ENCODE results near the gene ALG2.
A peak's percentile ranks its signal among the peaks of the same experiment; 100 is the strongest.

Gene ALG2

DNA sequence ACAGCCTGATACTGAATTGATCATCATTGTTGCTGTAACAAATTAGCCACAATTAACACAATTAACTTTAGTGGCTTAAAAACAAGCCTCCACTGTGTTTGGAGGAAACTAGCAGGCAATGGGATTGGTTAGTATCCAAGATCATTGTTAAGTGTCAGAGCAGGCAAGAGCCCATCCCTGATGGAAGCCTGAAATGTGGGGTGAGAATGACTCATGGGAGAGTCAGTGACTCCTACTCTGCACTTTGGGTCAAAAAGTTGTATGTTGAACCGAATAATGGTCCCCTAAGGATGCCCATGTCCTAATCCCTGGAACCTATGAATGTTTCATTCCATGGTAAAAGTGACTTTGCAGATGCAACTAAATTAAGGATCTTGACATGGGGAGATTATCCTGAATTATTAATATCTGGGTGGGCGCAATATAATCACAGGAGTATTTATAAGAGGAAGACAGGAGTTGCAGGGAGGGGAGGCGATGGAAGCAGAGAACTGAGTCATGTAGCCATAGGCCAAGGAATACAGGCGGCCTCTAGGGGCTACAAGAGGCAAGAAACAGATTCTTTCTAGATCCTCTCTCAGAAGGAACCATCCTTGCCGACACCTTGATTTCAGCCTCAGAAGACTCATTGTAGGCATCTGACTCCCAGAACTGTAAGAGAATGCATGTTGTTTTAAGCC, 28.8 kb downstream of the ALG2 start:
- no peak for DNase-seq (ENCODE audit: low spot score)

GRCh38 chr9:99190597-99191283, 31.0 kb downstream of the ALG2 start:
- DNase-seq (ENCODE audit: low spot score) = no peak

DNA sequence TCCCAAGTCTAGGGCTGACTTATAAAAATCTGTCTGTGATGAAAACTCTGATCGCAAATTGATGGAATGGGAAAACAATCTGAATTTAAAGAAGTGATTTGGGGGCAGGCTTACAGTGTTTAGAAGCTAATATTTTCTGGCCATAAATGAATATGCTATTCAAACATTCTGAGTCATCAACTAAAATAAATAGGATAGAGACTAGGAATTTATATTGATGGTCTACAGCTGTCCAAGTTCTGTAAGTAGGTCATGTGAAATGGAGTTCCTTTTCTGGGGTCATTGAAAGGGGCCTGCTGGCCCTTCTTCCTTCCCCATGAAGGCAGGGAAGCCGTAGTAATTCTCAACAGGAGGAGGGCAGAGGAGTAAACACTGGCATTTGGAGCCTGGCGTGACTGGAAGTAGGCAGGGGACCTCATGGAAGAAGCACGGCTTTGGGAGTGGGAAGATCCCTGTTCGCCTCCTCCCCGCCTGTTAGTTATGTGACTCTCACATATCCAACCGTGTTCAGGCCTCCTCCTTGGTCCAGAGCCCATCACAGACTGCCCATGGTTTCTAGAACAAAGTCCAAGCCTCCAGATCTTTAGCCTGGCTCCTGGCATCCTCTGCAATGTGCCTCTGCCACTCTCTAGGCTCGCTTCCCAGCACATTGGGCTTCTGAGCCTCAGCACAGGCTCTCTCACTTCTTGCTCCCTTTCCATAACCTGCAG, 31.7 kb downstream of the ALG2 start:
- DNase-seq (ENCODE audit: low spot score) = no peak

GRCh38 chr9:99189186-99189585, 32.6 kb downstream of the ALG2 start:
- DNase-seq (ENCODE audit: low spot score) = no peak

- no peak for DNase-seq (ENCODE audit: low spot score)
Observed at GRCh38 chr9:99187311-99187710, 34.4 kb downstream of the ALG2 start.

DNA sequence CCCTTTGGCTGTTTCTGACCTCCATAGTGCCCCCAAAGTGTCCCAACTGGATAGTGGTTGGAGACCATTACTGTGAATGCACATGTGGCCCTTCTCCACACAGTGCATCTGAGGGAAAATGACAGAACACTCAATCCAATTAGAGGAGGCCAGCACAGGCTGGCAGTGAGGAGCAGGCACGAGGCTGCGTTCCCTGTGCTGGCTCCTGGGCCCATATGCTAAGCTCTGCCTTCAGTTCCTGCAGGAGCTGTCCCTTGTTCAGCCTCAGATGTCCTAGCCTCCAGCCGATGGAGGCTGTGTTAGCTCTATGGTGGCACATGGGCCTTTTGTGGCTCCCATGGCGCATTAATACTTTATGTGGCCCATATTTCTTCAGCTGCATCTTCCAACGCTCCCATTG, 35.8 kb downstream of the ALG2 start:
- no peak for DNase-seq (ENCODE audit: low spot score)

GRCh38 chr9:99185348-99185632, 36.5 kb downstream of the ALG2 start:
- no peak for DNase-seq (ENCODE audit: low spot score)

DNA sequence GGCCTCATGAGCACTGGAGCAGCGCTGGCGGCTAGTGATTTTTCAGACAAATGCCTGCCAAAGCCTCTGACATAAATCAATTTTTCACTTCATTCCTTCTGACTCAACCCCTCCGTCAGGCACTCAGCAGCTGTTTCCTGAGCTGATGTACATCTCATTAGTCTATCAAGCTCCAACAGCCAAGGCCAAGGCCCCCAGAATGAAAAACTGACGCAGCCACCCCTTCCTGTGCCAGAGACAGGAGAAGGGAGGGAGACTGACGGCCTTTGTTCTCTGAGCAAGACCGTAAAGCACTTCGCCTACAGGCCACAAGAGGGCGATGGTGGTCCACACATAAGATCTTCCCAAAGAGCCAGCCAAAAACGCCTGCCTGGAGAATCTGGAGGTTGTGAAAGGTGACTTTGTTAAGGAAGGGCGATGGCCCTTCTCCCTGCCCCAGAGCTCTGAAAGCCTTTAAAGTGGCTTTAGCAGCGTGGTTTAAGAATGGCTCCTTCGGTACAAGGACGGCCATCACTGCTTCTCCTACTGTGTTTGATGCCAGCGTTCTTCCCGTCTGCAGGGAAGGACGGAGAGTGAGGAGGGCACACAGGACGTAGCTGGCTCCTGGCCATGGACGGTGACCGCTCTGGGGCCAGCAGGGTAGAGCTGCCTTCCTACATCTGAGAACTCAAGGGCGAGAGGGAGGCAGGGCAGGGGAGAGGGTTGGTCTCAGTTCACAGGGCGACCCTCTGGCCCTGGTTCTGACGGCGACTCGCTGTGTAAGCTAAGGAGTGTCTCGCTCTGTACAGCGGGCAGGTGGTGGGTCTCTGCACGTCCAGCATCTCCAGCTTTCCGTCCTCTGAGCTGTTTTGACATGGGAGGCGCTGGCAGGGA, 37.0 kb downstream of the ALG2 start:
- peak; percentile 96 for DNase-seq (ENCODE audit: low spot score)

DNA sequence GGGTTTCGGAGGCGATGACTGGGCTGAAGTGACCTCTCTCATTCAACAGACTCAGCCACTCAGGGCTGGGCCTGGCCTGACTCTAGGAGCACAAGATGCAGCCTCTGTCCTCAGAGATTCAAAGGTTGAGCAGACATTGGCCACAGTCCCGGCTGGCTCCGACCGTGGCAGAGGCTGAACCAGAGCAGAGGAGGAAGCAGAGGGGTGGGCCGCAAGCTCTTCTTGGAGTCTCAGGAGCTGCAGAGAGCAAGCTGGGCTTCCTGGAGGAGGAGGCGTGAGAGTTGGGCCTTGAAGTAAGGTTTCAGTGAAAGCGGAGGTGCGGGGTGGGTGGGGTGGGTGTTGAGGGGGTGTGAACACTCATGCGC, 37.6 kb downstream of the ALG2 start:
- DNase-seq (ENCODE audit: low spot score) = no peak

DNA sequence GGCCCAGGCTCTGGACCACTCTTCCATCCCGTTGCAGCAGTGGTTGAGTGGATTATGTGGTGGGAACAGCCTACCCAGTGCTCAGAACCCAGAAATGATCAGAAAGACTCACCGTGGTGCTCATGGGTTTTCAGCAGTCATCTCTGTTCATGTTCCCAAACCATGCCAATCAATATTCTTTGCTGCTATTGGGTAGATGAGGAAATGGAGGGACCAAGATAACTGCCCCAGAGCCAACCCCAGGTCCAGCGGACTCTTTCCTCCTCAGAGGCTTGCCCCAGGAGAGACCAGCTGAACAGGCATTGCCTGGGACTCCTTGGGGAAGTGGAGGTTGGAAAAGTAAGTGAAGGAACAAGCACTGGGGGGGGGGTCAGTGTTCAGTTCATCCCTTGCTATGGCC, 38.1 kb downstream of the ALG2 start:
- no peak for DNase-seq (ENCODE audit: low spot score)

- no peak for DNase-seq (ENCODE audit: low spot score)
Observed at GRCh38 chr9:99182356-99182755, 39.4 kb downstream of the ALG2 start.

DNA sequence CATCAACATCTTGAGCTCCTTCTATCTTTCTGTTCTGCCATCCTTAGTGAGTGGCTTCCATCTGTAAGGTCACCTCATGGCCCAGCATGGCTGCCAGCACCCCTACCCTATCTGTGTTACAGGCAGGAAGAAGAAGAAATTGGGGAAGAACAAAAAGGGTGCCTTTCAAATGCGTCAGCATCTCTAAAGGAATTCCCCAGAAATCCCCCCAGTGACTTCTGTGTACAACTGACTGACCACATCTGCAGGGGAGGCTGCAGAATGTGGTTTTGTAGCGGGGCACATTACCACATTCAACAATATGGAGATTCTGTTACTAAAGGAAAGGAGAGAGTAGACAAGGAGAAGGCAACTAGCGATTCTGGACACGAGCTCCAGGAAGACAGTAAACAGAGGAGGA, 40.1 kb downstream of the ALG2 start:
- no peak for DNase-seq (ENCODE audit: low spot score)

DNA sequence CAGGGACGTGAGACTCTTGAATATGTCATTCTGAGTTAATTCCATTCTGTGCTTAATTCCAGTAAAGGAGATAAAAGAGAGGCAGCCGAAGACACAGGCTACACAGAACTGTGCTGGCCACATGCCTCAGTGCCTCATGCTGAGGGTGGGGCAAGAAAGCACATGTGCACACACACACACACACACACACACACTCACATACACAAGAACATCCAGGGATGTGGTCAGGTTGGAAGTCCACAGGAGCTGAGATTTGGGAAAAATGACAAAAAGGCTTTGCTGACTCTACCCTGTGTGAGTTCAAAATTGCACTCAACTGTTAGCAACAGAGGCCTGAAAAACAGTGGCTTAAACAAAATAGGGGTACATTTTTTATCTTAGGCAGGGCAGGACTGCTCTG, 40.5 kb downstream of the ALG2 start:
- no peak for DNase-seq (ENCODE audit: low spot score)

DNA sequence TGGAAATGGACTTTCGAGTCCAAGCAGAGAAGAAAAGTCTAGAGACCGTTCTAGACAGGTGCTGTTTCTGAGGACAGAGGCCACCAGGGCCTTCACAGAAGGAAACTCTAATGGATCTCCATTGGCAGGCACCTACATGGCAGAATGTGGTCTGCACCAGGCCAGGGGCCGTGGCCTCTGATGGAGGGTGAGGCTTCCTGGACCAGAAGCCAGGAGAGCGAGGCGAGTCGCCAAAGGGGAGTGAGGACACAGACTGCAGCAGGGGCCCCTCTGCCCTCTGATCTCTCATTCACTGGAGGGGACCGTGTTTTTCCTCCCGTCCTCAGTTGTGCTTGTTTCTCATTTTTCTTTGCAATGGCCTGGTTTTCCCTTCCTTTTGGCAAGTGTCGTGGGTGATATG, 41.1 kb downstream of the ALG2 start:
- no peak for DNase-seq (ENCODE audit: low spot score)

DNA sequence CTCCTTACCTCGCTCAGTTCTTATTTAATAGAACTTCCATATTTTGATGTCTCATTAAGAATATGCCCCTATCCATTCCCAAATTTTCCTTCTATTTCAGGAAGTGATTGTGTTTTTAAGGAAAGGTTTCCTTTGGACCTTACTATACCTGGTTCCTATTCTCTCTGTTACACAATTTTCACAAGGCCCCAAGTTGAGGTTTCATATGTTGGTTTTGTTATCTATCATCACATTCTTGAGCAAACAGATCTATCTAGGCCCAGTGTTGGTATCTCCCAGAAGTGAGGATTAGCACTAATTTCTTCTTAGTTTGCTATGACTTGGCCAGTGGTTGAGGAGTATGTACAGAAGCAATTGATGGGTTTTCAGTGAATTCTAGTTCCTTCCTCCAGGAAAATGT, 41.5 kb downstream of the ALG2 start:
- DNase-seq (ENCODE audit: low spot score) = no peak

DNA sequence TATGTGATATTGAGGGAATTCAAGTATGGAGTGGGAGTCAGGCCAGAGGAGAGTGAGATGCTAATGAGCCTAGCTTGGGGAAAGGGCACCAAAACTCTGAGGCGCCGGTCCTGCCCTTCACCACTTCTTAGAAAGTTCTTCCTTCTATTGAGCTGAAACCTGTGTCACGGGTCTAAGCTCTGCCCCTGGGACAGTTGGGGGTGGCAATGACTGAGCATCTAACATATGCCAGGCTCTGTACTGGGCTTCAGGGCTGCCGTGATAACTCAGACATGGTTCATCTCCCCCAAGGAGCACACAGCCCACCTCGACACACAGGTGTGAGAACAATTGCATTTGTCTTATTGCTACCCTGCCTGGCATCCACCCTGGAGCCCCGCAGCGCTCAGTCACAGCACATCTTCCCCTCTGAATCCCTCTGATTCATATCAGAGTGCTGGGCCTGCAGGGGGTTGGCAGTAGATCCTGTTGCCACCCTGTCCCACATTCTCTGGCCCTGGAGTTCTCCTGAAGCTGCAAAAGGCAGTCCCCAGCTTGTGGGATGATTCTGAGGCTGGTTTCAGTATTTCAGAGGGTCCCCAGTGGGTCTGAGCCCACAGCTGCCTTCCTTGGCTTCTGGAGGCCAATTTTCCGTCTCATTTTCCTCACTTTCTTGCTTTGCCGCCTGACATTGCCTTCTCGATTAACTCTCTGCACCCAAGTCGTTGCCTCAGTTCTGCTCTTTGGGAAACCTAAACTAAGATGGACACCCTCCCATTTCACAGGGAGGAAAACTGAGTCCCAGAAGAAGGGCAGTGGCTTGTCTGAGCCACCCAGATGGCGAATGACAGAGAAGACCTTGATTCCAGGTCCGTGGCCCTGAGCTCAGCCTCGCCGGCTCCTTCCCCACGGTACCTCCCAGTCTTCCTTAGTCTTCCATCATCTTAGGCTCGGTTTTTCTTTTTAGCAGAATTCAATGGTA, 42.5 kb downstream of the ALG2 start:
- DNase-seq (ENCODE audit: low spot score) = no peak

GRCh38 chr9:99177576-99178366, 44.0 kb downstream of the ALG2 start:
- DNase-seq (ENCODE audit: low spot score) = no peak

- no peak for DNase-seq (ENCODE audit: low spot score)
Observed at GRCh38 chr9:99176527-99177013, 45.2 kb downstream of the ALG2 start.

- peak; percentile 95 for DNase-seq (ENCODE audit: low spot score)
Observed at GRCh38 chr9:99173570-99174504, 47.9 kb downstream of the ALG2 start.

Measured in pons (tissue), 1 donor.